GM18517 (cell line): Measurements from ENCODE around the gene CYP2C18.
"Not testable (repeated sequence)": the region's sequence is repeated elsewhere in the genome, so short reads cannot be mapped to it uniquely, and the experiment has no call there.

Experiments
- ATAC-seq: cut with Tn5 transposase; IDR thresholded peaks from one replicate; pipeline ENCODE4 v1.9.1; 2021; ENCODE audit warnings: mild to moderate bottlenecking, moderate library complexity; ENCODE audit not compliant: unreplicated experiment

Gene CYP2C18

GRCh38 chr10:94683214-94684054 is at the start of gene CYP2C18:
TSS of gene CYP2C18 (plus strand) at chr10:94683729. CDS start at chr10:94683820, 91 bp downstream.
- no peak for ATAC-seq

- ATAC-seq: not testable (repeated sequence)
Observed at GRCh38 chr10:94638097-94638496, 45.4 kb upstream of the CYP2C18 start.

- no peak for ATAC-seq
Observed at GRCh38 chr10:94639902-94640301, 43.6 kb upstream of the CYP2C18 start.

GRCh38 chr10:94640562-94640961 is 43.0 kb upstream of the CYP2C18 start:
- ATAC-seq: no peak

GRCh38 chr10:94641480-94641879 is 42.0 kb upstream of the CYP2C18 start:
- no peak for ATAC-seq

GRCh38 chr10:94644352-94644751 is 39.2 kb upstream of the CYP2C18 start:
- no peak for ATAC-seq

- no peak for ATAC-seq
Observed at GRCh38 chr10:94645285-94645684, 38.2 kb upstream of the CYP2C18 start.

GRCh38 chr10:94655201-94655600 is 28.3 kb upstream of the CYP2C18 start:
- ATAC-seq: not testable (repeated sequence)

- ATAC-seq: not testable (repeated sequence)
Observed at GRCh38 chr10:94663061-94663460, 20.5 kb upstream of the CYP2C18 start.

GRCh38 chr10:94666391-94667102 is 17.0 kb upstream of the CYP2C18 start:
- no peak for ATAC-seq

- ATAC-seq: no peak
Observed at GRCh38 chr10:94673614-94674321, 9.8 kb upstream of the CYP2C18 start.

GRCh38 chr10:94676496-94676895 is 7.0 kb upstream of the CYP2C18 start:
- ATAC-seq: no peak

GRCh38 chr10:94677691-94678090 is 5.8 kb upstream of the CYP2C18 start:
- ATAC-seq: no peak

GRCh38 chr10:94678475-94678874 is 5.1 kb upstream of the CYP2C18 start:
- ATAC-seq: no peak

- ATAC-seq: no peak
Observed at GRCh38 chr10:94680544-94680943, 3.0 kb upstream of the CYP2C18 start.

GRCh38 chr10:94682636-94683035 is 893 bp upstream of the CYP2C18 start:
- not testable (repeated sequence) for ATAC-seq

GRCh38 chr10:94687625-94688248 is 4.2 kb downstream of the CYP2C18 start:
- ATAC-seq: no peak

- no peak for ATAC-seq
Observed at GRCh38 chr10:94706089-94706488, 22.6 kb downstream of the CYP2C18 start.

- no peak for ATAC-seq
Observed at GRCh38 chr10:94710578-94710977, 27.0 kb downstream of the CYP2C18 start.

- ATAC-seq: no peak
Observed at GRCh38 chr10:94725871-94726270, 42.3 kb downstream of the CYP2C18 start.

GRCh38 chr10:94735197-94735596 is 51.7 kb downstream of the CYP2C18 start:
- no peak for ATAC-seq
